NCI-H460 (cell line): Measurements from ENCODE around the gene ZNF75A. TPM values are rescaled to one million over a fixed set of nuclear protein-coding genes. Genes with fewer than 3 reads are reported as not detected.
A peak's percentile ranks its signal among the peaks of the same experiment; 100 is the strongest.
"Not testable (repeated sequence)": the region's sequence is repeated elsewhere in the genome, so short reads cannot be mapped to it uniquely, and the experiment has no call there.

Source experiments
- DNase-seq: peaks from one replicate; pipeline ENCODE4 v3.0.0-alpha.2; 2016; ENCODE audit warnings: low read depth; ENCODE audit errors: extremely low read depth
- polyA plus RNA-seq: library from polyadenylated mRNA; depleted of rRNA; stranded (reverse); fragments of >200 nt; gene quantifications from 2 replicates; pipeline ENCODE4 v1.2.3, GENCODE V29; 2014; cell fraction: nucleus; rRNA removed
- total RNA-seq: library from RNA; depleted of rRNA; stranded (reverse); fragments of >200 nt; shearing (Covaris generic); gene quantifications from 2 replicates; pipeline ENCODE4 v1.2.3, GENCODE V29; 2014; rRNA removed

The ZNF75A gene
- 18.1 and 24.9 TPM in 2 replicates for total RNA-seq
- polyA plus RNA-seq, result 21.9 and 31.3 TPM in 2 replicates

- peak; percentile 68 for DNase-seq
Observed at GRCh38 chr16:3305109-3306068, at the start of gene ZNF75A, which contains the start of gene TIGD7. TSS of gene ZNF75A (plus strand) at chr16:3305497. CDS start at chr16:3308429, 2,932 bp downstream. TSS of gene TIGD7 (minus strand) at chr16:3305430. CDS start at chr16:3300614, 4,816 bp downstream.

GRCh38 chr16:3256146-3256865, 49.0 kb upstream of the ZNF75A start, which contains the start of gene MEFV:
TSS of gene MEFV (minus strand) at chr16:3256633. CDS start at chr16:3256587, 46 bp downstream.
- DNase-seq, result no peak

- DNase-seq, result no peak
Observed at GRCh38 chr16:3256866-3257465, 48.3 kb upstream of the ZNF75A start.

GRCh38 chr16:3259836-3260235, 45.5 kb upstream of the ZNF75A start:
- DNase-seq, result no peak

- no peak for DNase-seq
Observed at GRCh38 chr16:3262517-3262916, 42.8 kb upstream of the ZNF75A start.

GRCh38 chr16:3264137-3265036, 40.9 kb upstream of the ZNF75A start:
- DNase-seq, result peak; percentile 98

GRCh38 chr16:3266873-3267537, 38.3 kb upstream of the ZNF75A start:
- DNase-seq, result no peak

GRCh38 chr16:3268294-3268693, 37.0 kb upstream of the ZNF75A start:
- DNase-seq, result no peak

- DNase-seq, result not testable (repeated sequence)
Observed at GRCh38 chr16:3270718-3271117, 34.6 kb upstream of the ZNF75A start.

- not testable (repeated sequence) for DNase-seq
Observed at GRCh38 chr16:3271281-3271680, 34.0 kb upstream of the ZNF75A start.

- DNase-seq, result no peak
Observed at GRCh38 chr16:3274490-3274889, 30.8 kb upstream of the ZNF75A start.

- DNase-seq, result no peak
Observed at GRCh38 chr16:3274947-3275346, 30.4 kb upstream of the ZNF75A start.

- DNase-seq, result no peak
Observed at GRCh38 chr16:3276679-3277078, 28.6 kb upstream of the ZNF75A start.

GRCh38 chr16:3281222-3281820, 24.0 kb upstream of the ZNF75A start:
- no peak for DNase-seq

GRCh38 chr16:3282103-3282729, 23.1 kb upstream of the ZNF75A start:
- DNase-seq, result no peak

- DNase-seq, result peak; percentile 98
Observed at GRCh38 chr16:3282730-3283542, 22.4 kb upstream of the ZNF75A start, which contains the start of gene ZNF263. TSS of gene ZNF263 (plus strand) at chr16:3283491. CDS start at chr16:3283819, 328 bp downstream.
